Body of pancreas (tissue), 4 donors: Measurements from ENCODE around the gene MFRP. TPM values are rescaled to one million over a fixed set of nuclear protein-coding genes. Genes with fewer than 3 reads are reported as not detected.

Experiments used
- ATAC-seq: fragments of 150-250 bp; one replicate; pipeline ENCODE4 v1.9.1; 2016
- DNase-seq, 4 donors: peaks; one replicate each; pipeline ENCODE4 v3.0.0-alpha.2; 2019
- H3K27ac ChIP-seq, 4 donors: fragments of 200-600 bp; sonication (generic); 1 replicate in 3 of 4; 2 replicates in 1 of 4; pipeline versions ENCODE4 v1.5.1 to v1.6.1; 2016 to 2019; ENCODE audit warnings: mild to moderate bottlenecking in 1 of 4, mixed read lengths in 1 of 4, moderate library complexity in 1 of 4
- H3K27me3 ChIP-seq, 2 donors: fragments of 200-600 bp; sonication (generic); one replicate each; pipeline ENCODE4 v1.6.0; 2016; ENCODE audit warnings: mild to moderate bottlenecking in 1 of 2
- H3K36me3 ChIP-seq, 2 donors: fragments of 200-600 bp; sonication (generic); replicated peaks in 1 of 2; 2 replicates each; pipeline ENCODE4 v1.5.1; 2016; ENCODE audit warnings: low read depth in 2 of 2; ENCODE audit not compliant: insufficient read depth in 1 of 2
- H3K4me1 ChIP-seq: fragments of 200-600 bp; sonication (generic); one replicate; pipeline ENCODE4 v1.6.0; 2016
- H3K4me3 ChIP-seq, 2 donors: fragments of 200-600 bp; sonication (generic); 1 replicate in 1 of 2; 2 replicates in 1 of 2; pipeline ENCODE4 v1.5.1; 2016 to 2019
- H3K9me3 ChIP-seq, 3 donors: fragments of 200-600 bp; sonication (generic); 1 replicate in 2 of 3; 2 replicates in 1 of 3; pipeline ENCODE4 v1.5.1; 2016
- CTCF ChIP-seq, 7 experiments: fragments of 450-650 bp in 4 of 7; fragments of 200-600 bp in 3 of 7; sonication (generic) in 3 of 7; IDR thresholded peaks; one replicate each; pipeline ENCODE4 v1.5.1; 2016 to 2019; ENCODE audit warnings: antibody characterized with exemption in 7 of 7
- POLR2A ChIP-seq, 3 donors: fragments of 450-650 bp; IDR thresholded peaks; one replicate each; pipeline ENCODE4 v1.6.1; 2016; ENCODE audit warnings: antibody characterized with exemption in 3 of 3, mild to moderate bottlenecking in 2 of 3
- WGBS, 2 donors: methylation state at CpG; one replicate each; pipeline ENCODE4 v1.1.5; 2017; 5-methylcytosine and 5-hydroxymethylcytosine counted together
- intact Hi-C: fragments of 100-400 bp; cut with DNase I; formaldehyde crosslinking; loops from one replicate; pipeline ENCODE4 v1.15.1; 2023
- microRNA-seq, 2 donors: library from miRNA; unstranded; fragments of <30 nt; microRNA quantifications; one replicate each; pipeline ENCODE4, GENCODE V29; 2016; ENCODE audit warnings: borderline number of aligned reads in 2 of 2, borderline replicate concordance in 2 of 2
- small RNA-seq: library from RNA; depleted of rRNA; stranded (forward); fragments of <200 nt; gene quantifications from one replicate; pipeline ENCODE3, GENCODE V24; 2016
- total RNA-seq, 2 donors: library from RNA; depleted of rRNA; stranded (reverse); fragments of >200 nt; gene quantifications; one replicate each; pipeline ENCODE4 v1.1.0, GENCODE V29; 2016

Gene MFRP
- total RNA-seq, 2 donors from 2014 or later, result 0.52 TPM; not detected in 1

GRCh38 chr11:119293461-119293860 lies 53.0 kb downstream of the MFRP start:
- ATAC-seq, result no peak
- H3K27me3 ChIP-seq, result no peaks in the 10 kb centered on the region
- peaks cover 7% of the 10 kb centered on the region for H3K4me1 ChIP-seq
- H3K27ac ChIP-seq, result no peak overlapping the region
- WGBS, 2 donors, result 90 to 93% methylated on average over 3 of the region's 3 CpGs
- DNase-seq, result no peak
- no peak overlapping the region for H3K4me3 ChIP-seq
- TF ChIP-seq CTCF (IDR thresholded peaks at IDR 0.05), result no peak
- TF ChIP-seq POLR2A (IDR thresholded peaks at IDR 0.05), result no peak
- intact Hi-C loops, result no loop called here
- peaks cover 0 to 8% (median 0%) of the 10 kb centered on the region in 3 donors for H3K9me3 ChIP-seq
- peaks cover 0 to 4% of the 10 kb centered on the region in 2 donors for H3K36me3 ChIP-seq

DNA sequence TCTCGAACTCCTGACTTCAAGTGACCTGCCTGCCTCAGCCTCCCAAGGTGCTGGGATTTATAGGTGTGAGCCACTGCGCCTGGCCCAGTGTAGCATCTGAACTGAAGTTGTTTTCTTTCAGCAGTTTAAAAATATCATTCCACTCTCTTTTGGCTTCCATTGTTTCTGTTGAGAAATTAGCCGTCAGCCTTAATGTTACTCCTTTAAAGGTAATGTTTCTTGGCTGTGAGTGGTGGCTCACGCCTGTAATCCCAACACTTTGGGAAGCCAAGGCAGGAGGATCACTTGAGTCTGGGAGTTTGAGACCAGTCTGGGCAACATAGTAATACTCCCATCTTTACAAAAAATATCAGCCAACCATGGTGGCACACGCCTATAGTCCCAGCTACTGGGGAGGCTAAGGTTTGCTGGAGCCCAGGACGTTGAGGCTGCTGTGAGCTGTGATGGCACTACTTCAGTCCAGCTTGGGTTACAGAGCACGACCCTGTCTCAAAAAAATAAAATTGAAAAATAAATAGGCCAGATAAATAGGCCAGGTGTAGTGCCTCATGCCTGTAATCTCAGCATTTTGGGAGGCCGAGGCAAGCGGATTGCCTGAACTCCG lies 55.5 kb downstream of the MFRP start:
- no peak for TF ChIP-seq POLR2A (IDR thresholded peaks at IDR 0.05)
- no peak for TF ChIP-seq CTCF (IDR thresholded peaks at IDR 0.05)
- Histone ChIP-seq H3K27me3 (no peaks in the 10 kb centered on the region), H3K4me3 (no peak overlapping the region), H3K4me1 (no peaks in the 10 kb centered on the region), H3K27ac (no peak overlapping the region), H3K9me3 (peaks cover 0 to 8% (median 0%) of the 10 kb centered on the region in 3 donors), H3K36me3 (no peaks in the 10 kb centered on the region)
- intact Hi-C loops, result no loop called here
- 97 to 98% methylated on average over 10 of the region's 10 CpGs for WGBS, 2 donors
- no peak for DNase-seq
- no peak for ATAC-seq

Small RNA genes within 50 kb of the gene (microRNA-seq; reads per million reads assigned to microRNA genes)
- gene MIR6756, result 0 to 0.47 reads per million in 2 donors

Small RNA genes within 50 kb of the gene (small RNA-seq; reads per million reads assigned to genes)
- gene RF01225 (not detected), gene RNU6-262P (not detected)

Other genes starting within 250 kb of the MFRP start
- gene DPAGT1, start 244.9 kb downstream of the MFRP start, total RNA-seq, result 10 to 100 TPM; 26.7 to 62.6 TPM
- 10 to 100 TPM in 1 of 2 donors, 1 to 10 TPM in 1; 5.4 to 20.8 TPM for gene C2CD2L, start 239.4 kb downstream of the MFRP start, total RNA-seq
- 10 to 100 TPM; 11.9 to 28.3 TPM for gene HINFP, start 225.1 kb downstream of the MFRP start, total RNA-seq
- gene ABCG4, start 197.7 kb downstream of the MFRP start, total RNA-seq, result under 1 TPM in 1 of 2 donors, not detected in 1; 0.33 TPM
- gene NLRX1, start 178.0 kb downstream of the MFRP start, total RNA-seq, result 10 to 100 TPM in 1 of 2 donors, 1 to 10 TPM in 1; 9.3 to 30.7 TPM
- 1 to 10 TPM in 1 of 2 donors, not detected in 1; 3.6 TPM for gene NHERF4, start 161.2 kb downstream of the MFRP start, total RNA-seq
- gene CBL, start 140.4 kb downstream of the MFRP start, total RNA-seq, result 1 to 10 TPM; 3.0 to 6.5 TPM
- 100 to 1,000 TPM in 1 of 2 donors, 10 to 100 TPM in 1; 75.0 to 205 TPM for gene MCAM, start 29.6 kb downstream of the MFRP start, total RNA-seq
- 1 to 10 TPM; 5.7 to 9.2 TPM for gene RNF26, start 12.2 kb downstream of the MFRP start, total RNA-seq
- 10 to 100 TPM; 28.8 to 54.1 TPM for gene C1QTNF5, start 5.8 kb downstream of the MFRP start, total RNA-seq
- 10 to 100 TPM in 1 of 2 donors, 1 to 10 TPM in 1; 3.9 to 19.4 TPM for gene USP2, start 35.0 kb upstream of the MFRP start, total RNA-seq
- gene THY1, start 76.5 kb upstream of the MFRP start, total RNA-seq, result 1 to 10 TPM; 6.9 to 9.9 TPM